Trophoblast cell (in vitro differentiated cells and primary cell): ENCODE results near the gene OR51E1.

Experiments
- DNase-seq, 2 donors: peaks; one replicate each; pipeline ENCODE4 v3.0.0-alpha.2; 2016
- H2AFZ ChIP-seq: 2 replicates; pipeline ENCODE4 v1.6.1; 2013; ENCODE audit warnings: low read length, moderate library complexity, mild to moderate bottlenecking; ENCODE audit not compliant: insufficient read depth, poor library complexity
- H2AK5ac ChIP-seq: 2 replicates; pipeline ENCODE4 v1.6.1; 2013; ENCODE audit warnings: mild to moderate bottlenecking, low read length
- H2BK120ac ChIP-seq: 2 replicates; pipeline ENCODE4 v1.6.1; 2013; ENCODE audit warnings: low read length, mild to moderate bottlenecking, moderate library complexity; ENCODE audit not compliant: insufficient read depth, poor library complexity
- H2BK12ac ChIP-seq: 2 replicates; pipeline ENCODE4 v1.6.1; 2013; ENCODE audit warnings: mild to moderate bottlenecking, low read length, moderate library complexity
- H2BK5ac ChIP-seq: 2 replicates; pipeline ENCODE4 v1.6.1; 2013; ENCODE audit warnings: low read length, low read depth, moderate library complexity, mild to moderate bottlenecking; ENCODE audit not compliant: poor library complexity
- H3K14ac ChIP-seq: 2 replicates; pipeline ENCODE4 v1.6.1; 2013; ENCODE audit warnings: mild to moderate bottlenecking, low read length
- H3K18ac ChIP-seq: 2 replicates; pipeline ENCODE4 v1.6.1; 2013; ENCODE audit warnings: mild to moderate bottlenecking, low read length
- H3K23ac ChIP-seq: 2 replicates; pipeline ENCODE4 v1.6.1; 2013; ENCODE audit warnings: low read length
- H3K27ac ChIP-seq: 2 replicates; pipeline ENCODE4 v1.5.1; 2013; ENCODE audit warnings: low read depth, mild to moderate bottlenecking, inconsistent platforms, low read length, moderate library complexity
- H3K27me3 ChIP-seq: 2 replicates; pipeline ENCODE4 v1.6.1; 2013; ENCODE audit warnings: inconsistent platforms, mild to moderate bottlenecking, low read length, moderate library complexity; ENCODE audit not compliant: insufficient read depth
- H3K36me3 ChIP-seq, 2 experiments: 1 replicate in 1 of 2; 2 replicates in 1 of 2; pipeline ENCODE4 v1.6.1; 2013; ENCODE audit warnings: low read length in 2 of 2, mild to moderate bottlenecking in 2 of 2, moderate library complexity in 1 of 2; ENCODE audit not compliant: insufficient read depth in 2 of 2, control insufficient read depth in 1 of 2
- H3K4ac ChIP-seq: 2 replicates; pipeline ENCODE4 v1.6.1; 2013; ENCODE audit warnings: low read depth, mild to moderate bottlenecking, low read length, moderate library complexity
- H3K4me1 ChIP-seq, 2 experiments: 1 replicate in 1 of 2; 2 replicates in 1 of 2; pipeline ENCODE4 v1.6.1; 2013; ENCODE audit warnings: low read length in 2 of 2, mild to moderate bottlenecking in 2 of 2, moderate library complexity in 1 of 2; ENCODE audit not compliant: insufficient read depth in 2 of 2, control insufficient read depth in 1 of 2
- H3K4me2 ChIP-seq: 2 replicates; pipeline ENCODE4 v1.6.1; 2013; ENCODE audit warnings: inconsistent platforms, mild to moderate bottlenecking, low read length, moderate library complexity
- H3K4me3 ChIP-seq: 2 replicates; pipeline ENCODE4 v1.5.1; 2013; ENCODE audit warnings: mild to moderate bottlenecking, low read depth, low read length, inconsistent platforms
- H3K79me1 ChIP-seq: one replicate; pipeline ENCODE4 v1.6.1; 2013; ENCODE audit warnings: low read length
- H3K79me2 ChIP-seq: 2 replicates; pipeline ENCODE4 v1.6.1; 2013; ENCODE audit warnings: low read length, mild to moderate bottlenecking; ENCODE audit not compliant: control insufficient read depth, insufficient read depth, poor library complexity
- H3K9ac ChIP-seq: 2 replicates; pipeline ENCODE4 v1.6.1; 2013; ENCODE audit warnings: mild to moderate bottlenecking, low read length
- H3K9me3 ChIP-seq: 2 replicates; pipeline ENCODE4 v1.6.1; 2013; ENCODE audit warnings: low read depth, mild to moderate bottlenecking, control low read depth, inconsistent platforms, low read length; ENCODE audit not compliant: insufficient read depth
- H4K12ac ChIP-seq: 2 replicates; pipeline ENCODE4 v1.6.1; 2013; ENCODE audit warnings: low read depth, mild to moderate bottlenecking, low read length, moderate library complexity
- H4K8ac ChIP-seq: 2 replicates; pipeline ENCODE4 v1.6.1; 2013; ENCODE audit warnings: low read depth, mild to moderate bottlenecking, low read length, moderate library complexity
- H4K91ac ChIP-seq: one replicate; pipeline ENCODE4 v1.6.1; 2013; ENCODE audit warnings: low read depth, mild to moderate bottlenecking, low read length, moderate library complexity
- WGBS: extraction: QIAGEN DNeasy Blood & Tissue Kit; methylation state at CpG from one replicate; pipeline ENCODE4 v1.1.7; 2013; ENCODE audit warnings: missing lambda C conversion rate; ENCODE audit not compliant: insufficient read length, insufficient coverage; ENCODE audit errors: extremely low coverage; 5-methylcytosine and 5-hydroxymethylcytosine counted together

The OR51E1 gene

GRCh38 chr11:4607781-4608666, 35.8 kb upstream of the OR51E1 start, which contains the start of gene TRIM68:
Gene TRIM68, minus strand, starts transcription at chr11:4608231. Its CDS starts 2,727 bp downstream, at chr11:4605504.
- peak; percentile 96 for DNase-seq
- H2BK5ac ChIP-seq: peak within 1 kb of the TSS; percentile 90
- H3K9me3 ChIP-seq: no peaks in the 10 kb centered on the region
- peak within 1 kb of the TSS; percentile 99 for H4K8ac ChIP-seq
- H4K12ac ChIP-seq: peak within 1 kb of the TSS; percentile 77
- H2BK120ac ChIP-seq: peak within 1 kb of the TSS; percentile 79
- peaks cover 2% of the 10 kb centered on the region in 2 experiments for H3K4me1 ChIP-seq
- H2AK5ac ChIP-seq: no peak within 1 kb of the TSS
- H4K91ac ChIP-seq: peak within 1 kb of the TSS; percentile 81
- H3K27ac ChIP-seq: peak within 1 kb of the TSS; percentile 82
- no CpG with 5 or more reads among the region's 43 CpGs for WGBS
- peaks cover 2% of the 10 kb centered on the region for H3K79me2 ChIP-seq
- H3K9ac ChIP-seq: peak within 1 kb of the TSS; percentile 95
- peak within 1 kb of the TSS; percentile 37 for H3K18ac ChIP-seq
- H3K14ac ChIP-seq: peak within 1 kb of the TSS; percentile 85
- H3K79me1 ChIP-seq: peaks cover 4% of the 10 kb centered on the region
- peak within 1 kb of the TSS; percentile 81 for H3K4ac ChIP-seq
- peaks cover 3 to 4% of the 10 kb centered on the region in 2 experiments for H3K36me3 ChIP-seq
- H3K4me2 ChIP-seq: peak within 1 kb of the TSS; percentile 64
- no peak within 1 kb of the TSS for H2BK12ac ChIP-seq
- H3K23ac ChIP-seq: no peak within 1 kb of the TSS
- H3K4me3 ChIP-seq: peak within 1 kb of the TSS; percentile 87
- no peaks in the 10 kb centered on the region for H3K27me3 ChIP-seq
- peak within 1 kb of the TSS; percentile 86 for H2AFZ ChIP-seq

- no peaks in the 10 kb centered on the region for H3K36me3 ChIP-seq
- no peak overlapping the region for H2AFZ ChIP-seq
- peaks cover 2% of the 10 kb centered on the region for H3K79me2 ChIP-seq
- WGBS: no CpG with 5 or more reads among the region's 3 CpGs
- H2BK5ac ChIP-seq: no peak overlapping the region
- no peak overlapping the region for H3K14ac ChIP-seq
- H3K23ac ChIP-seq: no peak overlapping the region
- no peak overlapping the region for H4K91ac ChIP-seq
- H4K8ac ChIP-seq: peak overlapping the region; percentile 37
- H3K27me3 ChIP-seq: no peaks in the 10 kb centered on the region
- peaks cover 2% of the 10 kb centered on the region in 2 experiments for H3K4me1 ChIP-seq
- H3K9ac ChIP-seq: no peak overlapping the region
- H3K4me3 ChIP-seq: no peak overlapping the region
- H3K4ac ChIP-seq: no peak overlapping the region
- H3K18ac ChIP-seq: no peak overlapping the region
- H3K9me3 ChIP-seq: no peaks in the 10 kb centered on the region
- no peak overlapping the region for H2BK120ac ChIP-seq
- H3K27ac ChIP-seq: no peak overlapping the region
- peaks cover 4% of the 10 kb centered on the region for H3K79me1 ChIP-seq
- no peak overlapping the region for H2AK5ac ChIP-seq
- H3K4me2 ChIP-seq: no peak overlapping the region
- peak in 1 of 2 donors; percentile 11 for DNase-seq
- no peak overlapping the region for H2BK12ac ChIP-seq
- H4K12ac ChIP-seq: no peak overlapping the region
Measured at GRCh38 chr11:4610258-4610935, 33.4 kb upstream of the OR51E1 start.

DNA sequence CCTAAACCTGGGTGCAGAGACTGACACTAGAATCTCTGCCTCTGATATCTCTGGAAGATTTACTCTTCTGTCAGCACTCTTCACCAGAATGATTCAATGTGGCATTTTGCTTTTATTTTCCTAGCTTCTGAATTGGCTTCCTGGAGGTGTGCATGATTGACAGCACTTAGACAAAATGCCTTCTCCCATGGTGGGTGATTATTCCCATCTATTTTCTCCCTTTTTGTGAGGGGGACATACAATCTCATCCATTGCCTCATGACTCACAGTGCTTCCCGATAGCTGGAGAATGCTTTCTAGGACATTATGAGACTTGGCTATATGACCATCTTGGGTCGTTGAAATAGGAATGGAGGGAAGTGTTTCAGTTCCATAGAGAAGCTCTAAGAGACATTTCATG, 31.8 kb upstream of the OR51E1 start:
- no peak overlapping the region for H4K8ac ChIP-seq
- no peaks in the 10 kb centered on the region for H3K36me3 ChIP-seq
- H3K4me3 ChIP-seq: no peak overlapping the region
- no peak overlapping the region for H3K4me2 ChIP-seq
- no CpG with 5 or more reads among the region's 2 CpGs for WGBS
- no peak overlapping the region for H2BK5ac ChIP-seq
- no peaks in the 10 kb centered on the region for H3K27me3 ChIP-seq
- H2AFZ ChIP-seq: no peak overlapping the region
- no peak overlapping the region for H4K12ac ChIP-seq
- no peak overlapping the region for H3K23ac ChIP-seq
- H3K79me1 ChIP-seq: peaks cover 4% of the 10 kb centered on the region
- H3K79me2 ChIP-seq: peaks cover 2% of the 10 kb centered on the region
- no peak overlapping the region for H2AK5ac ChIP-seq
- no peak overlapping the region for H3K9ac ChIP-seq
- H3K9me3 ChIP-seq: no peaks in the 10 kb centered on the region
- H3K14ac ChIP-seq: no peak overlapping the region
- no peak overlapping the region for H3K18ac ChIP-seq
- no peak overlapping the region for H3K27ac ChIP-seq
- no peak overlapping the region for H2BK12ac ChIP-seq
- no peak for DNase-seq
- H2BK120ac ChIP-seq: no peak overlapping the region
- no peak overlapping the region for H4K91ac ChIP-seq
- H3K4ac ChIP-seq: no peak overlapping the region
- H3K4me1 ChIP-seq: peaks cover under 1 to 2% of the 10 kb centered on the region in 2 experiments

GRCh38 chr11:4615856-4616444, 27.8 kb upstream of the OR51E1 start:
- H3K9me3 ChIP-seq: no peaks in the 10 kb centered on the region

More at GRCh38 chr11:4615856-4616444, 27.8 kb upstream of the OR51E1 start:
- Histone ChIP-seq H3K27me3 (no peaks in the 10 kb centered on the region), H3K18ac (no peak overlapping the region), H4K8ac (no peak overlapping the region), H3K79me2 (no peaks in the 10 kb centered on the region), H3K4ac (no peak overlapping the region), H3K27ac (no peak overlapping the region), H4K91ac (no peak overlapping the region), H3K23ac (no peak overlapping the region), H2AK5ac (no peak overlapping the region), H3K79me1 (no peaks in the 10 kb centered on the region), H4K12ac (no peak overlapping the region), H2BK120ac (no peak overlapping the region), H3K36me3 (no peaks in the 10 kb centered on the region), H3K4me1 (no peaks in the 10 kb centered on the region), H2BK12ac (no peak overlapping the region), H2AFZ (no peak overlapping the region), H3K4me2 (no peak overlapping the region), H3K4me3 (no peak overlapping the region), H3K14ac (no peak overlapping the region), H2BK5ac (no peak overlapping the region), H3K9ac (no peak overlapping the region)
- DNase-seq: no peak
